Suprapubic skin (tissue), 4 donors: Measurements from ENCODE around the gene THAP3.

Experiments used
- EP300 ChIP-seq: sonication (generic); formaldehyde crosslinking; IDR thresholded peaks from one replicate; pipeline ENCODE4 v1.6.1; 2017; ENCODE audit warnings: antibody characterized with exemption
- POLR2A ChIP-seq, 2 donors: fragments of 450-650 bp; IDR thresholded peaks; one replicate each; pipeline ENCODE4 v1.6.1; 2017; ENCODE audit warnings: antibody characterized with exemption in 2 of 2, mild to moderate bottlenecking in 2 of 2, moderate library complexity in 2 of 2
- POLR2AphosphoS5 ChIP-seq, 3 donors: sonication (generic); formaldehyde crosslinking; IDR thresholded peaks; one replicate each; pipeline ENCODE4 v1.6.1; 2017; ENCODE audit warnings: antibody characterized with exemption in 3 of 3
- TF ChIP-seq, protein P1 (sequence below), 2 donors: fragments of 200-600 bp in 1 of 2; fragments of 450-650 bp in 1 of 2; sonication (generic) in 1 of 2; IDR thresholded peaks; one replicate each; pipeline ENCODE4 v1.5.1; 2016 to 2019; ENCODE audit warnings: antibody characterized with exemption in 2 of 2, mild to moderate bottlenecking in 1 of 2, moderate library complexity in 1 of 2

DNA sequence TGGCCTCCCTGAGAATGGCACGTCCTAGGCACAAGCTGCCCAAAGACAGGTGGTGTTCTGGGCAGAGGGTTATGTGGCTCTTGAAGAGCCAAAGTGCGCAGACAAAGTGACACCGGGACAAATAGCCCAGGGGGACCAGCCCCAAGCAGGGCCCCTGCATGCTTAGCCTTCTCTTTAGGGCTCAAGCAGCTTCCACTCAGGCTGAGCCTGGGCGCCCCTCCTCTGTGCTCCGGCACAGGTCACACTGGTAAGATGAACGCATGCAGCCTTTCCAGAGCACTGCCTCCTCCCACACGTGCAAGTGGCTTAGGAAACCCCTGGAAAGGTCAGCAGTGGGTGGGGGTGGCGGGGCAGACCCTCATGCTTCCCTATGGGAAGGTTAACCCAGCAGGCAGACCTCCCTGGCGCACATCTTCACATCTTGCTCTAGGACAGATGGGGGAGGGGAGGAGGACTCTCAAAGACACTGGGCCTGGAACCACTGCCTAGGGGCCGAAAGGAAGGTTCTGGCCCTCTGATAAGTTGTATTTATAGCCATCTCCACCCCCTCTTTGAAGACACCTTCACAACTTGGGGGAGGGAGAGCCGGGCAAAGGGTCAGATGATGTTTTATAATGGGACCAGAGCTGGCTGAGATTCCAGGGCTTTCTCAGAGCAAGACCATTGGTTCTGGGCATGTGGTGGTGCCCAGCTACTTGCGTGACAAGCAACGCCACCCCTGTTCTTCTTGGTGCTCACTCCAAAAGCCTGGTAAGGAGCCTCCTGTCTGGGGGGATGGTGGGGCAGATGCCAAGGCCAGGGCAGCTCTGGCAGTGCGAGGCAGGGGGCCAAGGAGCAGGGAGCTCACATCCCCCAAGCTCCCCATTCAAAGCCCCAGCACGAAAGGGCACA, 27.5 kb upstream of the THAP3 start:
- TF ChIP-seq POLR2AphosphoS5 (IDR thresholded peaks at IDR 0.05) (no peak), POLR2A (IDR thresholded peaks at IDR 0.05) (no peak), EP300 (no peak)
- TF ChIP-seq, protein P1, sequence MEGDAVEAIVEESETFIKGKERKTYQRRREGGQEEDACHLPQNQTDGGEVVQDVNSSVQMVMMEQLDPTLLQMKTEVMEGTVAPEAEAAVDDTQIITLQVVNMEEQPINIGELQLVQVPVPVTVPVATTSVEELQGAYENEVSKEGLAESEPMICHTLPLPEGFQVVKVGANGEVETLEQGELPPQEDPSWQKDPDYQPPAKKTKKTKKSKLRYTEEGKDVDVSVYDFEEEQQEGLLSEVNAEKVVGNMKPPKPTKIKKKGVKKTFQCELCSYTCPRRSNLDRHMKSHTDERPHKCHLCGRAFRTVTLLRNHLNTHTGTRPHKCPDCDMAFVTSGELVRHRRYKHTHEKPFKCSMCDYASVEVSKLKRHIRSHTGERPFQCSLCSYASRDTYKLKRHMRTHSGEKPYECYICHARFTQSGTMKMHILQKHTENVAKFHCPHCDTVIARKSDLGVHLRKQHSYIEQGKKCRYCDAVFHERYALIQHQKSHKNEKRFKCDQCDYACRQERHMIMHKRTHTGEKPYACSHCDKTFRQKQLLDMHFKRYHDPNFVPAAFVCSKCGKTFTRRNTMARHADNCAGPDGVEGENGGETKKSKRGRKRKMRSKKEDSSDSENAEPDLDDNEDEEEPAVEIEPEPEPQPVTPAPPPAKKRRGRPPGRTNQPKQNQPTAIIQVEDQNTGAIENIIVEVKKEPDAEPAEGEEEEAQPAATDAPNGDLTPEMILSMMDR (IDR thresholded peaks at IDR 0.05): no peak
